HG03064 (cell line): ENCODE data around the gene KCTD7.
"Not testable (repeated sequence)": the region's sequence is repeated elsewhere in the genome, so short reads cannot be mapped to it uniquely, and the experiment has no call there.

Experiments used
- ATAC-seq: cut with Tn5 transposase; IDR thresholded peaks from one replicate; pipeline ENCODE4 v1.9.1; 2021; ENCODE audit warnings: low read depth; ENCODE audit not compliant: unreplicated experiment

The KCTD7 gene

GRCh38 chr7:66679633-66680244, 51.1 kb downstream of the KCTD7 start:
- ATAC-seq: no peak

- peak; percentile 86 for ATAC-seq
Observed at GRCh38 chr7:66681491-66682349, 53.0 kb downstream of the KCTD7 start.

GRCh38 chr7:66682350-66683093, 53.8 kb downstream of the KCTD7 start:
- peak; percentile 15 for ATAC-seq

- not testable (repeated sequence) for ATAC-seq
Observed at GRCh38 chr7:66683094-66683769, 54.6 kb downstream of the KCTD7 start.

GRCh38 chr7:66683770-66684123, 55.1 kb downstream of the KCTD7 start:
- ATAC-seq: no peak

GRCh38 chr7:66685663-66686062, 57.0 kb downstream of the KCTD7 start:
- not testable (repeated sequence) for ATAC-seq

- no peak for ATAC-seq
Observed at GRCh38 chr7:66687186-66687585, 58.5 kb downstream of the KCTD7 start.

GRCh38 chr7:66687672-66688071, 59.0 kb downstream of the KCTD7 start:
- ATAC-seq: not testable (repeated sequence)

GRCh38 chr7:66689081-66689480, 60.4 kb downstream of the KCTD7 start:
- no peak for ATAC-seq

GRCh38 chr7:66693331-66693730, 64.7 kb downstream of the KCTD7 start:
- ATAC-seq: no peak
